ENCODE results near the gene PRMT6. TPM values are rescaled to one million over a fixed set of nuclear protein-coding genes. Genes with fewer than 3 reads are reported as not detected.
"Not testable (repeated sequence)": the region's sequence is repeated elsewhere in the genome, so short reads cannot be mapped to it uniquely, and the experiment has no call there.

PRMT6 gene
- total and polyA plus RNA-seq, 2 donors (not counting 3 experiments of a cell fraction or from before 2014, with no cell fraction given), result 8.4 to 12.5 TPM

- no TSS peak for BruUV-seq (replicated peaks)
- ChIA-PET CTCF (no interaction called here), POLR2A (no interaction called here)
- FAIRE-seq (no peak), DNase-seq (ENCODE audit: low read depth, low spot score) (no peak)
- H3K4me1 ChIP-seq (ENCODE audit: control insufficient read depth, extremely low read depth, insufficient read depth, low read length), result no peaks in the 10 kb centered on the region
- intact Hi-C loops (cut with micrococcal nuclease), result no loop called here
- no peaks in the 10 kb centered on the region for H3K27me3 ChIP-seq (ENCODE audit: control insufficient read depth in 2 of 2, insufficient read depth in 2 of 2, low read length in 2 of 2)
- dilution Hi-C loops (cut with MboI; ENCODE audit: extremely low pct_ligation_motif_present, low sequenced_read_pairs), result no loop called here
- H3K4me2 ChIP-seq (ENCODE audit: insufficient read depth, low read length), result no peak overlapping the region
- H2AFZ ChIP-seq (ENCODE audit: low read depth, low read length), result no peak overlapping the region
- H3K36me3 ChIP-seq (ENCODE audit: control insufficient read depth in 2 of 2, extremely low read depth in 1 of 2, insufficient read depth in 2 of 2, low read length in 2 of 2), result no peaks in the 10 kb centered on the region
- H3K79me2 ChIP-seq (ENCODE audit: control insufficient read depth, insufficient read depth, low read length), result no peaks in the 10 kb centered on the region
- no peak overlapping the region for H3K9ac ChIP-seq (replicated peaks; ENCODE audit: extremely low read depth, insufficient read depth, low read length)
- H3K9me3 ChIP-seq (replicated peaks; ENCODE audit: control insufficient read depth, insufficient read depth, low read length), result no peaks in the 10 kb centered on the region
- no peak overlapping the region for H3K4me3 ChIP-seq (replicated peaks in 1 of 3; ENCODE audit: insufficient read depth in 1 of 3, low read depth in 1 of 3, low read length in 3 of 3)
- no peak overlapping the region for H3K27ac ChIP-seq (ENCODE audit: insufficient read depth, low read depth, low read length)
- no peaks in the 10 kb centered on the region for H4K20me1 ChIP-seq (replicated peaks; ENCODE audit: control insufficient read depth, extremely low read depth, insufficient read depth, low read length)
- TF ChIP-seq JUN (IDR thresholded peaks at IDR 0.05; ENCODE audit: borderline replicate concordance, insufficient read depth, insufficient read length, low read depth), result no peak
- no peaks in the 10 kb centered on the region for H3K9me1 ChIP-seq (replicated peaks; ENCODE audit: control insufficient read depth, extremely low read depth, insufficient read depth, low read length)
Observed at GRCh38 chr1:107081102-107081501, 24.6 kb downstream of the PRMT6 start.

DNA sequence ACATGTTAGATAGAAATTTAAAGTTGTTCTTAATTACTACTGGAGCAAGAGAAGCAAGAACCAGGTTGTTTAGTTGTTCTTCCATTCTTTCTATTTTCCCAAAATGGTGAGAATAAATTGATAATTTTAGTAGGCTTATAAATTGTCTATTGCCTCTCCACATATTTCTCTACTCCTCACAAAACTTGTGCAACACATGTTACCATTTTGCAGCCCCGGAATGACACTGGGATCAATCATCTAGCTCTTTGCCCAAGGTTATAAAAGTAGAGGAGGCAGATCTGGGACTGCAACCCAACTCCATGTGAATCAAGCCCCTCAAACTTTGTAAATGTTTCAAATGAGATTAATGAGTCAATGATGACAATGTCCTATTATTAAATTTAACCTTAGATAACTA lies 34.9 kb downstream of the PRMT6 start:
- FAIRE-seq (no peak), DNase-seq (ENCODE audit: low read depth, low spot score) (no peak)
- Histone ChIP-seq H3K9ac (replicated peaks; ENCODE audit: extremely low read depth, insufficient read depth, low read length) (no peak overlapping the region), H4K20me1 (replicated peaks; ENCODE audit: control insufficient read depth, extremely low read depth, insufficient read depth, low read length) (no peaks in the 10 kb centered on the region), H3K4me2 (ENCODE audit: insufficient read depth, low read length) (no peak overlapping the region), H3K36me3 (ENCODE audit: control insufficient read depth in 2 of 2, extremely low read depth in 1 of 2, insufficient read depth in 2 of 2, low read length in 2 of 2) (no peaks in the 10 kb centered on the region), H3K4me3 (replicated peaks in 1 of 3; ENCODE audit: insufficient read depth in 1 of 3, low read depth in 1 of 3, low read length in 3 of 3) (no peak overlapping the region), H3K79me2 (ENCODE audit: control insufficient read depth, insufficient read depth, low read length) (no peaks in the 10 kb centered on the region), H2AFZ (ENCODE audit: low read depth, low read length) (no peak overlapping the region), H3K9me3 (replicated peaks; ENCODE audit: control insufficient read depth, insufficient read depth, low read length) (no peaks in the 10 kb centered on the region), H3K27me3 (ENCODE audit: control insufficient read depth in 2 of 2, insufficient read depth in 2 of 2, low read length in 2 of 2) (no peaks in the 10 kb centered on the region), H3K27ac (ENCODE audit: insufficient read depth, low read depth, low read length) (no peak overlapping the region), H3K4me1 (ENCODE audit: control insufficient read depth, extremely low read depth, insufficient read depth, low read length) (no peaks in the 10 kb centered on the region), H3K9me1 (replicated peaks; ENCODE audit: control insufficient read depth, extremely low read depth, insufficient read depth, low read length) (no peaks in the 10 kb centered on the region)
- intact Hi-C loops (cut with micrococcal nuclease) (no loop called here), dilution Hi-C loops (cut with MboI; ENCODE audit: extremely low pct_ligation_motif_present, low sequenced_read_pairs) (no loop called here)
- ChIA-PET CTCF (no interaction called here), POLR2A (no interaction called here)
- TF ChIP-seq POLR2A (IDR thresholded peaks at IDR 0.05; ENCODE audit: low read depth, low read length) (no peak), POLR2AphosphoS5 (IDR thresholded peaks at IDR 0.05; ENCODE audit: insufficient read depth, low read depth, low read length) (no peak), MYC (IDR thresholded peaks at IDR 0.05; ENCODE audit: low read depth, low read length) (no peak), GATA2 (IDR thresholded peaks at IDR 0.05; ENCODE audit: insufficient read depth, insufficient read length, low read depth, low read length) (no peak)
- BruUV-seq (replicated peaks), result no TSS peak

DNA sequence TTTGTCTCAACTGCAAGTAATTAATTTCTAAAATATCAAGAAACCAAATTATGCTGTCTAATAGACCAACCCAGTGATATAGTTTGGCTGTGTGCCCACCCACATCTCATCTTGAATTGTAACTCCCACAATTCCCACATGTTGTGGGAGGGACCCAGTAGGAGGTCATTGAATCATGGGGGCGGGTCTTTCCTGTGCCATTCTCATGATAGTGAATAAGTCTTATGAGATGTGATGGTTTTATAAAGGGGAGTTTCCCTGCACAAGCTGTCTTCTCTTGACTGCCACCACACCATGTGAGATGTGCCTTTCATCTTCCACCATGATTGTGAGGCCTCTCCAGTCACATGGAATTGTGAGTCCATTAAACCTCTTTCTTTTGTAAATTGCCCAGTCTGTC lies 36.9 kb downstream of the PRMT6 start:
- H3K27me3 ChIP-seq (ENCODE audit: control insufficient read depth in 2 of 2, insufficient read depth in 2 of 2, low read length in 2 of 2); FAIRE-seq; H3K4me2 ChIP-seq (ENCODE audit: insufficient read depth, low read length); BruUV-seq (replicated peaks); H3K27ac ChIP-seq (ENCODE audit: insufficient read depth, low read depth, low read length); dilution Hi-C loops (cut with MboI; ENCODE audit: extremely low pct_ligation_motif_present, low sequenced_read_pairs); DNase-seq (ENCODE audit: low read depth, low spot score); H3K9ac ChIP-seq (replicated peaks; ENCODE audit: extremely low read depth, insufficient read depth, low read length); H3K36me3 ChIP-seq (ENCODE audit: control insufficient read depth in 2 of 2, extremely low read depth in 1 of 2, insufficient read depth in 2 of 2, low read length in 2 of 2); H3K9me1 ChIP-seq (replicated peaks; ENCODE audit: control insufficient read depth, extremely low read depth, insufficient read depth, low read length); CTCF ChIA-PET; H4K20me1 ChIP-seq (replicated peaks; ENCODE audit: control insufficient read depth, extremely low read depth, insufficient read depth, low read length); H3K9me3 ChIP-seq (replicated peaks; ENCODE audit: control insufficient read depth, insufficient read depth, low read length); POLR2A ChIA-PET; H3K4me3 ChIP-seq (replicated peaks in 1 of 3; ENCODE audit: insufficient read depth in 1 of 3, low read depth in 1 of 3, low read length in 3 of 3); H3K79me2 ChIP-seq (ENCODE audit: control insufficient read depth, insufficient read depth, low read length); H2AFZ ChIP-seq (ENCODE audit: low read depth, low read length); H3K4me1 ChIP-seq (ENCODE audit: control insufficient read depth, extremely low read depth, insufficient read depth, low read length); intact Hi-C loops (cut with micrococcal nuclease): not testable (repeated sequence)

Data from endothelial cell of umbilical vein (primary cell).